Prostate gland (tissue), 2 donors: ENCODE results near the gene TMEM207. TPM values are rescaled to one million over a fixed set of nuclear protein-coding genes. Genes with fewer than 3 reads are reported as not detected.

Experiments used
- DNase-seq: peaks from one replicate; pipeline ENCODE4 v3.0.0-alpha.2; 2019; ENCODE audit warnings: low spot score
- H3K27ac ChIP-seq, 2 donors: fragments of 200-600 bp; sonication (generic); 2 replicates each; pipeline ENCODE4 v1.5.1; 2017 to 2019
- H3K27me3 ChIP-seq: fragments of 200-600 bp; sonication (generic); replicated peaks from 2 replicates; pipeline ENCODE4 v1.5.1; 2019; ENCODE audit not compliant: insufficient read depth
- H3K36me3 ChIP-seq, 2 donors: fragments of 200-600 bp; sonication (generic); 1 replicate in 1 of 2; 2 replicates in 1 of 2; pipeline versions ENCODE4 v1.5.1 to v1.8.1; 2017 to 2019
- H3K4me1 ChIP-seq: fragments of 200-600 bp; sonication (generic); replicated peaks from 2 replicates; pipeline ENCODE4 v1.5.1; 2019
- H3K4me3 ChIP-seq, 2 donors: fragments of 200-600 bp; sonication (generic); 2 replicates each; pipeline ENCODE4 v1.5.1; 2017 to 2019
- H3K9me3 ChIP-seq: fragments of 200-600 bp; sonication (generic); 2 replicates; pipeline ENCODE4 v1.5.1; 2017
- POLR2A ChIP-seq: fragments of 450-650 bp; IDR thresholded peaks from one replicate; pipeline ENCODE4 v1.6.1; 2016; ENCODE audit warnings: antibody characterized with exemption, mild to moderate bottlenecking
- POLR2AphosphoS5 ChIP-seq: sonication (generic); formaldehyde crosslinking; IDR thresholded peaks from one replicate; pipeline ENCODE4 v1.6.1; 2017; ENCODE audit warnings: antibody characterized with exemption
- WGBS: methylation state at CpG from one replicate; pipeline ENCODE4 v1.1.5; 2018; 5-methylcytosine and 5-hydroxymethylcytosine counted together
- intact Hi-C: fragments of 100-400 bp; cut with DNase I; formaldehyde crosslinking; loops from one replicate; pipeline ENCODE4 v1.14.2; 2022
- total RNA-seq, 2 donors: library from RNA; depleted of rRNA; stranded (reverse); fragments of >200 nt; gene quantifications; one replicate each; pipeline ENCODE4 v1.1.0, GENCODE V29; 2016
- TF ChIP-seq, protein P1 (sequence below), 4 experiments: fragments of 200-600 bp in 2 of 4; fragments of 450-650 bp in 2 of 4; sonication (generic) in 2 of 4; IDR thresholded peaks; 1 replicate in 3 of 4; 2 replicates in 1 of 4; pipeline ENCODE4 v1.5.1; 2016 to 2019; ENCODE audit warnings: antibody characterized with exemption in 4 of 4, mild to moderate bottlenecking in 2 of 4, moderate library complexity in 2 of 4

The TMEM207 gene
- total RNA-seq, 2 donors from 2014 or later, result not detected

DNA sequence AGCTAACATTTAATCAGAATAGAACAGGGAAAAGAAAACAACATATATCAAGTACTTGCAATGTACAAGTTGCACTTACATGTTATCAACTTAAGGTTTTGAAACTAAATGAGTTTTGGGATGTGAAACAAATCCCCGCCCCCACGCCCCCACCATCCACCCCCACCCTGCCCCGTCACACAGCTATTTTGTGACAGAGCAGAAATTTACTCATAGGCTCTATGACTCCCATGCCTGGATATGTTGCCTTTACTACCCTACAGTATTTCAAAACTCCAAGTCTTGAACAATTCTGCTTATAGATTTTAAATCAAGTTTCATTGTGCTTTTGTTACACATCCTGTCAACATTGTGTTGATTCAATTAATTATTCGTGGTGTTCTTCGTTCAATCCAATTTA lies 46.1 kb upstream of the TMEM207 start:
- Histone ChIP-seq H3K9me3 (no peaks in the 10 kb centered on the region), H3K27ac (no peak overlapping the region), H3K4me3 (no peak overlapping the region), H3K4me1 (no peaks in the 10 kb centered on the region), H3K36me3 (no peaks in the 10 kb centered on the region), H3K27me3 (no peaks in the 10 kb centered on the region)
- TF ChIP-seq POLR2AphosphoS5 (no peak), POLR2A (no peak)
- TF ChIP-seq, protein P1, sequence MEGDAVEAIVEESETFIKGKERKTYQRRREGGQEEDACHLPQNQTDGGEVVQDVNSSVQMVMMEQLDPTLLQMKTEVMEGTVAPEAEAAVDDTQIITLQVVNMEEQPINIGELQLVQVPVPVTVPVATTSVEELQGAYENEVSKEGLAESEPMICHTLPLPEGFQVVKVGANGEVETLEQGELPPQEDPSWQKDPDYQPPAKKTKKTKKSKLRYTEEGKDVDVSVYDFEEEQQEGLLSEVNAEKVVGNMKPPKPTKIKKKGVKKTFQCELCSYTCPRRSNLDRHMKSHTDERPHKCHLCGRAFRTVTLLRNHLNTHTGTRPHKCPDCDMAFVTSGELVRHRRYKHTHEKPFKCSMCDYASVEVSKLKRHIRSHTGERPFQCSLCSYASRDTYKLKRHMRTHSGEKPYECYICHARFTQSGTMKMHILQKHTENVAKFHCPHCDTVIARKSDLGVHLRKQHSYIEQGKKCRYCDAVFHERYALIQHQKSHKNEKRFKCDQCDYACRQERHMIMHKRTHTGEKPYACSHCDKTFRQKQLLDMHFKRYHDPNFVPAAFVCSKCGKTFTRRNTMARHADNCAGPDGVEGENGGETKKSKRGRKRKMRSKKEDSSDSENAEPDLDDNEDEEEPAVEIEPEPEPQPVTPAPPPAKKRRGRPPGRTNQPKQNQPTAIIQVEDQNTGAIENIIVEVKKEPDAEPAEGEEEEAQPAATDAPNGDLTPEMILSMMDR (IDR thresholded peaks at IDR 0.05), result no peak
- intact Hi-C loops, result no loop called here
- DNase-seq, result no peak
- 81% methylated on average over 5 of the region's 5 CpGs for WGBS

DNA sequence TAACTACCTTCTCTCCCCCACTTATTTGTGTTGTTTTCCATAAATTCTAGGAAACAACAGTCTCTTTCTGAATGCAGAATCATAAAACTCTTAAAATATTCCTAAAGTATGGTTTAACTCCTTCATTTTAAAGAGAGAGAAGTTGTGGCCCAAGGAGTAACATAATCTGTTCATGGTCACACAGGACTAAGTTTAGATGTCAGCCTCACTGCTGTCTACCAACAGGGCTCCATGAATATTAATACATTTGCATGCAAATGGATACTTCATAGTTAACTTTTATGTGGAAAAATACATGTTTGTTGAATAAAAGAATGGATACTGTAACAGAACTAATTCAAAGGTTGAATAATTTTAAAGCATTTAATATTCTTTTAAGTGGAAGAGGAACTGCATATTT lies 45.7 kb upstream of the TMEM207 start:
- no peaks in the 10 kb centered on the region for H3K27me3 ChIP-seq
- H3K4me3 ChIP-seq, result no peak overlapping the region
- no peak for DNase-seq
- intact Hi-C loops, result no loop called here
- H3K36me3 ChIP-seq, result no peaks in the 10 kb centered on the region
- no peak for TF ChIP-seq POLR2AphosphoS5
- no peak for TF ChIP-seq POLR2A
- TF ChIP-seq, protein P1 (IDR thresholded peaks at IDR 0.05), result no peak
- H3K4me1 ChIP-seq, result no peaks in the 10 kb centered on the region
- H3K27ac ChIP-seq, result no peak overlapping the region
- H3K9me3 ChIP-seq, result no peaks in the 10 kb centered on the region

DNA sequence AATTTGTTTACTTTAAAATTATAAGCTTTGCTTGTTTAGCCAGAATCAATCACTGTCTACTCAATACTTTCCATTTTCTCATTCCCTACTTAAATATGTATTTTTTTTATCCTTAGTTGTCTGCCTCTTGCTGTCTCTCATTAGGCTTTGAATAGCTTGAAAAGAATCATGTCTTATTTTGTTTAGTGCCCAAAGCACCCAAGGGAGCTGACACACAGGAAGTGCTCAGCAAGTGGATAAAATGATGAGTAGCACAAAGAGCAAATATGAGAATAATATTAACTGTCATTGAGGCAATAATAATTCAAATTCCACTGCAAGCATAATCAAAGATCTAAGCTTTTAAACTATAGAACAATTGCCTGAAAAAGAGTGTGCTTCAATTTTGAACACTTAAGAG lies 45.2 kb upstream of the TMEM207 start:
- no peaks in the 10 kb centered on the region for H3K9me3 ChIP-seq
- no peaks in the 10 kb centered on the region for H3K27me3 ChIP-seq
- no peaks in the 10 kb centered on the region for H3K4me1 ChIP-seq
- no peak for DNase-seq
- intact Hi-C loops, result no loop called here
- no peak overlapping the region for H3K27ac ChIP-seq
- H3K36me3 ChIP-seq, result no peaks in the 10 kb centered on the region
- H3K4me3 ChIP-seq, result no peak overlapping the region
- TF ChIP-seq, protein P1 (IDR thresholded peaks at IDR 0.05), result no peak
- no peak for TF ChIP-seq POLR2A
- TF ChIP-seq POLR2AphosphoS5, result no peak

DNA sequence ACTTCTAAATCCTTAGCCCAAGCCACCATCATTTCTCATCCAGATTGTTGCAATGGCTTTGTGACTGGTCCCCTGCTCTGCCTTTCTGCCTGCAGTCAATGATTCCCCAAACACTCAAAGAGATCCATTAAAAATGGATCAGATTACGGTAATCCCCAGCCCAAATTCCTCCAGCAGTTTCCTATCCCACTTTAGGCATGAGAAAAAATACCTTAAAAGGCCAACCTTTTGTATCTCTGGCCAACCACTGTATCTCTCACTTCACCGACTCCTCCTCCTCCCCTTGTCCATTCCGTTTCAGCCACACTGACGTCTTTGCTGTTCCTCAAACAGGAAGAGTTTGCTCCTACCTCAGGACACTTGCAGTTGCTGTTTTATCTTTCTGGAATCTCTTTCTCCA lies 43.3 kb upstream of the TMEM207 start:
- no peaks in the 10 kb centered on the region for H3K27me3 ChIP-seq
- WGBS, result 82% methylated on average over 4 of the region's 4 CpGs
- intact Hi-C loops, result no loop called here

DNA sequence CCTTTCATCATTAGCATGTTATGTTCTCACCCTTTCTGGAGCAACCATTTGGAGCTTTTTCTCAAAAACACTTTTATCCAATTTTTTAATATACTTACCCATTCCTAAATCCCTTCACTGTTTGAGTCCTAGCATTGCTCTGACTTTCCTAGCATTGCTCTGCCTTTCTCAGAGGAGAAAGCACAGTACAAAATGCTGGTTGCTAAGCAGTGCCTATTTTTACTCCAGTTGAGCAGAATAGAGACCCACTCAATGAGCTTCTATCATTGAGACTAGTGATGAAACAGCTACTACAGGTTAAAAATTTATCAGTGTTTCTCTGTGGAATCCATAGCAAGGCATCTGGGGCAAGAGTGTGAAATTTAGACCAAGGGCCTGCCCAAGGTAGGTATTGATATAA lies 42.4 kb upstream of the TMEM207 start:
- no peaks in the 10 kb centered on the region for H3K4me1 ChIP-seq
- intact Hi-C loops, result no loop called here
- H3K27ac ChIP-seq, result no peak overlapping the region
- TF ChIP-seq POLR2AphosphoS5, result no peak
- no peak for TF ChIP-seq POLR2A
- TF ChIP-seq, protein P1 (IDR thresholded peaks at IDR 0.05), result no peak
- no peaks in the 10 kb centered on the region for H3K9me3 ChIP-seq
- H3K27me3 ChIP-seq, result no peaks in the 10 kb centered on the region
- H3K36me3 ChIP-seq, result no peaks in the 10 kb centered on the region
- H3K4me3 ChIP-seq, result no peak overlapping the region
- DNase-seq, result no peak

More for the DNA sequence above, 43.3 kb upstream of the TMEM207 start:
- no peak for TF ChIP-seq POLR2A
- TF ChIP-seq POLR2AphosphoS5, result no peak
- TF ChIP-seq, protein P1 (IDR thresholded peaks at IDR 0.05), result no peak
- no peak overlapping the region for H3K4me3 ChIP-seq
- H3K27ac ChIP-seq, result no peak overlapping the region
- H3K4me1 ChIP-seq, result no peaks in the 10 kb centered on the region
- H3K9me3 ChIP-seq, result no peaks in the 10 kb centered on the region
- no peaks in the 10 kb centered on the region for H3K36me3 ChIP-seq
- DNase-seq, result no peak
